GM23338 (cell line): ENCODE data around the gene NPAT. TPM values are rescaled to one million over a fixed set of nuclear protein-coding genes. Genes with fewer than 3 reads are reported as not detected.

Experiments
- ATAC-seq: fragments of 200-7000 bp; cut with Tn5 transposase; 3 replicates; pipeline ENCODE4 v1.9.1; 2020
- DNase-seq: peaks from one replicate; pipeline ENCODE4 v3.0.0-alpha.2; 2015; ENCODE audit warnings: low spot score
- H2AFZ ChIP-seq: fragments of 200-600 bp; sonication (generic); 2 replicates; pipeline ENCODE4 v1.8.0; 2016; ENCODE audit warnings: antibody characterized with exemption, mild to moderate bottlenecking, moderate library complexity
- H3F3A ChIP-seq: fragments of 200-600 bp; sonication (generic); replicated peaks from 2 replicates; pipeline ENCODE4 v1.8.0; 2017; ENCODE audit warnings: antibody characterized with exemption, mixed run types, low read depth
- H3K27ac ChIP-seq: fragments of 200-600 bp; sonication (generic); 2 replicates; pipeline ENCODE4 v1.6.1; 2016; ENCODE audit warnings: low read depth
- H3K27me3 ChIP-seq: fragments of 200-600 bp; sonication (generic); 2 replicates; pipeline ENCODE4 v1.8.0; 2016; ENCODE audit warnings: mild to moderate bottlenecking, mixed run types, moderate library complexity; ENCODE audit not compliant: insufficient read depth
- H3K36me3 ChIP-seq: fragments of 200-600 bp; sonication (generic); 2 replicates; pipeline ENCODE4 v1.8.0; 2016; ENCODE audit warnings: mild to moderate bottlenecking; ENCODE audit not compliant: insufficient read depth
- H3K4me1 ChIP-seq: fragments of 200-600 bp; sonication (generic); 2 replicates; pipeline ENCODE4 v1.8.0; 2016; ENCODE audit warnings: mild to moderate bottlenecking, moderate library complexity; ENCODE audit not compliant: insufficient read depth
- H3K4me2 ChIP-seq: fragments of 200-600 bp; sonication (generic); 2 replicates; pipeline ENCODE4 v1.7.1; 2017; ENCODE audit warnings: mixed run types
- H3K4me3 ChIP-seq: fragments of 200-600 bp; sonication (generic); 2 replicates; pipeline ENCODE4 v1.6.1; 2016; ENCODE audit warnings: mixed run types
- H3K79me2 ChIP-seq: fragments of 200-600 bp; sonication (generic); replicated peaks from 2 replicates; pipeline ENCODE4 v1.8.0; 2017; ENCODE audit warnings: mild to moderate bottlenecking; ENCODE audit not compliant: insufficient read depth
- H3K9me2 ChIP-seq: fragments of 200-600 bp; sonication (generic); 2 replicates; pipeline ENCODE4 v1.8.0; 2017; ENCODE audit not compliant: insufficient read depth
- H4K20me1 ChIP-seq: fragments of 200-600 bp; sonication (generic); replicated peaks from 2 replicates; pipeline ENCODE4 v1.8.0; 2017; ENCODE audit warnings: mild to moderate bottlenecking; ENCODE audit not compliant: insufficient read depth
- H3K27ac Mint-ChIP-seq: 2 replicates; pipeline ENCODE4 v1.8.0; 2020; ENCODE audit warnings: inconsistent platforms, mild to moderate bottlenecking, moderate library complexity, mixed read lengths
- H3K27me3 Mint-ChIP-seq: 3 replicates; pipeline ENCODE4 v1.8.0; 2022; ENCODE audit warnings: low read depth, mild to moderate bottlenecking, moderate library complexity, mixed read lengths, inconsistent platforms; ENCODE audit not compliant: insufficient read depth, poor library complexity
- H3K36me3 Mint-ChIP-seq: 3 replicates; pipeline ENCODE4 v1.8.0; 2021; ENCODE audit warnings: low read depth, mild to moderate bottlenecking, inconsistent platforms, moderate library complexity, mixed read lengths
- H3K4me1 Mint-ChIP-seq: 3 replicates; pipeline ENCODE4 v1.8.0; 2020; ENCODE audit warnings: mild to moderate bottlenecking, inconsistent platforms, mixed read lengths
- H3K4me3 Mint-ChIP-seq: 3 replicates; pipeline ENCODE4 v1.8.0; 2021; ENCODE audit warnings: moderate library complexity, mild to moderate bottlenecking, inconsistent platforms, mixed read lengths
- H3K9me3 Mint-ChIP-seq: 3 replicates; pipeline ENCODE4 v1.8.0; 2020; ENCODE audit warnings: moderate library complexity, mild to moderate bottlenecking, inconsistent platforms, mixed read lengths
- CREB1 ChIP-seq: fragments of 250-450 bp; sonication (Bioruptor Pico); IDR thresholded peaks from 2 replicates; pipeline ENCODE4 v1.5.0; 2020; ENCODE audit warnings: low read depth, mild to moderate bottlenecking, moderate library complexity
- EZH2 ChIP-seq: fragments of 200-600 bp; sonication (generic); IDR thresholded peaks from one replicate; pipeline ENCODE4 v1.8.0; 2017; ENCODE audit warnings: antibody characterized with exemption, mild to moderate bottlenecking, low read depth; ENCODE audit not compliant: unreplicated experiment
- EZH2phosphoT487 ChIP-seq: fragments of 200-600 bp; sonication (generic); IDR thresholded peaks from one replicate; pipeline ENCODE4 v1.8.1; 2018; ENCODE audit warnings: antibody characterized with exemption; ENCODE audit not compliant: unreplicated experiment
- JUNB ChIP-seq: IDR thresholded peaks from one replicate; pipeline ENCODE4 v1.6.1; 2016; ENCODE audit warnings: antibody characterized with exemption; ENCODE audit not compliant: unreplicated experiment
- POLR2AphosphoS5 ChIP-seq: IDR thresholded peaks from 2 replicates; pipeline ENCODE4 v1.6.1; 2016; ENCODE audit warnings: antibody characterized with exemption, low read depth
- STAT1 ChIP-seq: IDR thresholded peaks from one replicate; pipeline ENCODE4 v1.6.1; 2016; ENCODE audit warnings: antibody characterized with exemption; ENCODE audit not compliant: unreplicated experiment
- ZNF114 ChIP-seq: fragments of 250-450 bp; sonication (Bioruptor Pico); IDR thresholded peaks from 2 replicates; pipeline ENCODE4 v1.5.0; 2020; ENCODE audit warnings: mild to moderate bottlenecking, moderate library complexity
- polyA plus RNA-seq: library from polyadenylated mRNA; unstranded; fragments of >200 nt; fragmentation: Nextera tagmentation; extraction: Ambion mirVana; gene quantifications from 2 replicates; pipeline ENCODE4 v1.2.1, GENCODE V29; 2016
- total RNA-seq: library from RNA; depleted of rRNA; stranded (reverse); fragments of >200 nt; shearing (Covaris generic); gene quantifications from 2 replicates; pipeline ENCODE4 v1.2.3, GENCODE V29; 2014
- TF ChIP-seq, protein P1 (sequence below), 2 experiments: fragments of 200-600 bp in 1 of 2; sonication (generic) in 1 of 2; conservative IDR thresholded peaks; 2 replicates each; pipeline versions ENCODE4 v1.5.1 to v1.6.1; 2016 to 2017; ENCODE audit warnings: antibody characterized with exemption in 2 of 2, low read depth in 2 of 2, mild to moderate bottlenecking in 2 of 2, moderate library complexity in 1 of 2
- TF ChIP-seq, protein P2 (sequence below): IDR thresholded peaks from 2 replicates; pipeline ENCODE4 v1.6.1; 2016; ENCODE audit warnings: antibody characterized with exemption
- TF ChIP-seq, protein P3 (sequence below): fragments of 250-450 bp; sonication (Bioruptor Pico); IDR thresholded peaks from 2 replicates; pipeline ENCODE4 v1.5.0; 2020; ENCODE audit warnings: mild to moderate bottlenecking, moderate library complexity
- TF ChIP-seq, protein P4 (sequence below): IDR thresholded peaks from one replicate; pipeline ENCODE4 v1.6.1; 2018; ENCODE audit warnings: antibody characterized with exemption; ENCODE audit not compliant: unreplicated experiment

NPAT gene
- total and polyA plus RNA-seq, 2 experiments from 2014 or later = 24.2 to 25.1 TPM

DNA sequence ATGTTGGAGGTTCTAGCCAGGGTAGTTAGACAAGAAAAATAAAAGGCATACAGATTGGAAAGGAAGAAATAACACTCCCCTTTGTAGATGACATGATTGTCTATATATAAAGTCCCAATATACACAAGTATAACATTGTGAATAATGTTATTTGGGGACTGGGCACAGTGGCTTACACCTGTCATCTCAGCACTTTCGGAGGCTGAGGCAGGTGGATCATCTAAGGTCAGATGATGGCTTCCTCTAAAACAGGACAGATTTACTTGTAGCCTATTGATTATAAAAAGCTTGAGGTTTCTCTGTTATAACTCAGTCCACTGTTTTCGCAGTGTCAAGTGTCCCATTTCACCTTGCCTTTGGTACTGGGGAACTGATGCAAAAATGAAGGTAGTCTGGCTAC is 20.0 kb upstream of the NPAT start:
- Histone ChIP-seq H3K27me3 (no peaks in the 10 kb centered on the region), H3K36me3 (peaks cover 10% of the 10 kb centered on the region; the same call in 1 of the 2 replicates), H3F3A (no peaks in the 10 kb centered on the region), H3K4me3 (no peak overlapping the region), H3K4me1 (no peaks in the 10 kb centered on the region), H2AFZ (no peak overlapping the region), H4K20me1 (no peaks in the 10 kb centered on the region; the same call in 1 of the 2 replicates), H3K79me2 (no peaks in the 10 kb centered on the region), H3K4me2 (no peak overlapping the region), H3K27ac (no peak overlapping the region), H3K9me2 (no peaks in the 10 kb centered on the region)
- TF ChIP-seq CREB1 (CRISPR knock-in tag) (no peak), POLR2AphosphoS5 (no peak), EZH2phosphoT487 (no peak), ZNF114 (CRISPR knock-in tag) (no peak), JUNB (no peak), EZH2 (no peak), STAT1 (no peak)
- TF ChIP-seq, protein P1, sequence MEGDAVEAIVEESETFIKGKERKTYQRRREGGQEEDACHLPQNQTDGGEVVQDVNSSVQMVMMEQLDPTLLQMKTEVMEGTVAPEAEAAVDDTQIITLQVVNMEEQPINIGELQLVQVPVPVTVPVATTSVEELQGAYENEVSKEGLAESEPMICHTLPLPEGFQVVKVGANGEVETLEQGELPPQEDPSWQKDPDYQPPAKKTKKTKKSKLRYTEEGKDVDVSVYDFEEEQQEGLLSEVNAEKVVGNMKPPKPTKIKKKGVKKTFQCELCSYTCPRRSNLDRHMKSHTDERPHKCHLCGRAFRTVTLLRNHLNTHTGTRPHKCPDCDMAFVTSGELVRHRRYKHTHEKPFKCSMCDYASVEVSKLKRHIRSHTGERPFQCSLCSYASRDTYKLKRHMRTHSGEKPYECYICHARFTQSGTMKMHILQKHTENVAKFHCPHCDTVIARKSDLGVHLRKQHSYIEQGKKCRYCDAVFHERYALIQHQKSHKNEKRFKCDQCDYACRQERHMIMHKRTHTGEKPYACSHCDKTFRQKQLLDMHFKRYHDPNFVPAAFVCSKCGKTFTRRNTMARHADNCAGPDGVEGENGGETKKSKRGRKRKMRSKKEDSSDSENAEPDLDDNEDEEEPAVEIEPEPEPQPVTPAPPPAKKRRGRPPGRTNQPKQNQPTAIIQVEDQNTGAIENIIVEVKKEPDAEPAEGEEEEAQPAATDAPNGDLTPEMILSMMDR (conservative IDR thresholded peaks at IDR 0.05; ENCODE audit: low read depth in 2 of 2) = no peak
- TF ChIP-seq, protein P2, sequence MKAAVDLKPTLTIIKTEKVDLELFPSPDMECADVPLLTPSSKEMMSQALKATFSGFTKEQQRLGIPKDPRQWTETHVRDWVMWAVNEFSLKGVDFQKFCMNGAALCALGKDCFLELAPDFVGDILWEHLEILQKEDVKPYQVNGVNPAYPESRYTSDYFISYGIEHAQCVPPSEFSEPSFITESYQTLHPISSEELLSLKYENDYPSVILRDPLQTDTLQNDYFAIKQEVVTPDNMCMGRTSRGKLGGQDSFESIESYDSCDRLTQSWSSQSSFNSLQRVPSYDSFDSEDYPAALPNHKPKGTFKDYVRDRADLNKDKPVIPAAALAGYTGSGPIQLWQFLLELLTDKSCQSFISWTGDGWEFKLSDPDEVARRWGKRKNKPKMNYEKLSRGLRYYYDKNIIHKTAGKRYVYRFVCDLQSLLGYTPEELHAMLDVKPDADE = no peak
- TF ChIP-seq, protein P3, sequence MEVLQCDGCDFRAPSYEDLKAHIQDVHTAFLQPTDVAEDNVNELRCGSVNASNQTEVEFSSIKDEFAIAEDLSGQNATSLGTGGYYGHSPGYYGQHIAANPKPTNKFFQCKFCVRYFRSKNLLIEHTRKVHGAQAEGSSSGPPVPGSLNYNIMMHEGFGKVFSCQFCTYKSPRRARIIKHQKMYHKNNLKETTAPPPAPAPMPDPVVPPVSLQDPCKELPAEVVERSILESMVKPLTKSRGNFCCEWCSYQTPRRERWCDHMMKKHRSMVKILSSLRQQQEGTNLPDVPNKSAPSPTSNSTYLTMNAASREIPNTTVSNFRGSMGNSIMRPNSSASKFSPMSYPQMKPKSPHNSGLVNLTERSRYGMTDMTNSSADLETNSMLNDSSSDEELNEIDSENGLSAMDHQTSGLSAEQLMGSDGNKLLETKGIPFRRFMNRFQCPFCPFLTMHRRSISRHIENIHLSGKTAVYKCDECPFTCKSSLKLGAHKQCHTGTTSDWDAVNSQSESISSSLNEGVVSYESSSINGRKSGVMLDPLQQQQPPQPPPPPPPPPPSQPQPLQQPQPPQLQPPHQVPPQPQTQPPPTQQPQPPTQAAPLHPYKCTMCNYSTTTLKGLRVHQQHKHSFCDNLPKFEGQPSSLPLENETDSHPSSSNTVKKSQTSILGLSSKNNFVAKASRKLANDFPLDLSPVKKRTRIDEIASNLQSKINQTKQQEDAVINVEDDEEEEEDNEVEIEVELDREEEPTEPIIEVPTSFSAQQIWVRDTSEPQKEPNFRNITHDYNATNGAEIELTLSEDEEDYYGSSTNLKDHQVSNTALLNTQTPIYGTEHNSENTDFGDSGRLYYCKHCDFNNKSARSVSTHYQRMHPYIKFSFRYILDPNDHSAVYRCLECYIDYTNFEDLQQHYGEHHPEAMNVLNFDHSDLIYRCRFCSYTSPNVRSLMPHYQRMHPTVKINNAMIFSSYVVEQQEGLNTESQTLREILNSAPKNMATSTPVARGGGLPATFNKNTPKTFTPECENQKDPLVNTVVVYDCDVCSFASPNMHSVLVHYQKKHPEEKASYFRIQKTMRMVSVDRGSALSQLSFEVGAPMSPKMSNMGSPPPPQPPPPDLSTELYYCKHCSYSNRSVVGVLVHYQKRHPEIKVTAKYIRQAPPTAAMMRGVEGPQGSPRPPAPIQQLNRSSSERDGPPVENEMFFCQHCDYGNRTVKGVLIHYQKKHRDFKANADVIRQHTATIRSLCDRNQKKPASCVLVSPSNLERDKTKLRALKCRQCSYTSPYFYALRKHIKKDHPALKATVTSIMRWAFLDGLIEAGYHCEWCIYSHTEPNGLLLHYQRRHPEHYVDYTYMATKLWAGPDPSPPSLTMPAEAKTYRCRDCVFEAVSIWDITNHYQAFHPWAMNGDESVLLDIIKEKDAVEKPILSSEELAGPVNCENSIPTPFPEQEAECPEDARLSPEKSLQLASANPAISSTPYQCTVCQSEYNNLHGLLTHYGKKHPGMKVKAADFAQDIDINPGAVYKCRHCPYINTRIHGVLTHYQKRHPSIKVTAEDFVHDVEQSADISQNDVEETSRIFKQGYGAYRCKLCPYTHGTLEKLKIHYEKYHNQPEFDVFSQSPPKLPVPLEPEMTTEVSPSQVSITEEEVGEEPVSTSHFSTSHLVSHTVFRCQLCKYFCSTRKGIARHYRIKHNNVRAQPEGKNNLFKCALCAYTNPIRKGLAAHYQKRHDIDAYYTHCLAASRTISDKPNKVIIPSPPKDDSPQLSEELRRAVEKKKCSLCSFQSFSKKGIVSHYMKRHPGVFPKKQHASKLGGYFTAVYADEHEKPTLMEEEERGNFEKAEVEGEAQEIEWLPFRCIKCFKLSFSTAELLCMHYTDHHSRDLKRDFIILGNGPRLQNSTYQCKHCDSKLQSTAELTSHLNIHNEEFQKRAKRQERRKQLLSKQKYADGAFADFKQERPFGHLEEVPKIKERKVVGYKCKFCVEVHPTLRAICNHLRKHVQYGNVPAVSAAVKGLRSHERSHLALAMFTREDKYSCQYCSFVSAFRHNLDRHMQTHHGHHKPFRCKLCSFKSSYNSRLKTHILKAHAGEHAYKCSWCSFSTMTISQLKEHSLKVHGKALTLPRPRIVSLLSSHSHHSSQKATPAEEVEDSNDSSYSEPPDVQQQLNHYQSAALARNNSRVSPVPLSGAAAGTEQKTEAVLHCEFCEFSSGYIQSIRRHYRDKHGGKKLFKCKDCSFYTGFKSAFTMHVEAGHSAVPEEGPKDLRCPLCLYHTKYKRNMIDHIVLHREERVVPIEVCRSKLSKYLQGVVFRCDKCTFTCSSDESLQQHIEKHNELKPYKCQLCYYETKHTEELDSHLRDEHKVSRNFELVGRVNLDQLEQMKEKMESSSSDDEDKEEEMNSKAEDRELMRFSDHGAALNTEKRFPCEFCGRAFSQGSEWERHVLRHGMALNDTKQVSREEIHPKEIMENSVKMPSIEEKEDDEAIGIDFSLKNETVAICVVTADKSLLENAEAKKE (CRISPR knock-in tag) = no peak
- TF ChIP-seq, protein P4, sequence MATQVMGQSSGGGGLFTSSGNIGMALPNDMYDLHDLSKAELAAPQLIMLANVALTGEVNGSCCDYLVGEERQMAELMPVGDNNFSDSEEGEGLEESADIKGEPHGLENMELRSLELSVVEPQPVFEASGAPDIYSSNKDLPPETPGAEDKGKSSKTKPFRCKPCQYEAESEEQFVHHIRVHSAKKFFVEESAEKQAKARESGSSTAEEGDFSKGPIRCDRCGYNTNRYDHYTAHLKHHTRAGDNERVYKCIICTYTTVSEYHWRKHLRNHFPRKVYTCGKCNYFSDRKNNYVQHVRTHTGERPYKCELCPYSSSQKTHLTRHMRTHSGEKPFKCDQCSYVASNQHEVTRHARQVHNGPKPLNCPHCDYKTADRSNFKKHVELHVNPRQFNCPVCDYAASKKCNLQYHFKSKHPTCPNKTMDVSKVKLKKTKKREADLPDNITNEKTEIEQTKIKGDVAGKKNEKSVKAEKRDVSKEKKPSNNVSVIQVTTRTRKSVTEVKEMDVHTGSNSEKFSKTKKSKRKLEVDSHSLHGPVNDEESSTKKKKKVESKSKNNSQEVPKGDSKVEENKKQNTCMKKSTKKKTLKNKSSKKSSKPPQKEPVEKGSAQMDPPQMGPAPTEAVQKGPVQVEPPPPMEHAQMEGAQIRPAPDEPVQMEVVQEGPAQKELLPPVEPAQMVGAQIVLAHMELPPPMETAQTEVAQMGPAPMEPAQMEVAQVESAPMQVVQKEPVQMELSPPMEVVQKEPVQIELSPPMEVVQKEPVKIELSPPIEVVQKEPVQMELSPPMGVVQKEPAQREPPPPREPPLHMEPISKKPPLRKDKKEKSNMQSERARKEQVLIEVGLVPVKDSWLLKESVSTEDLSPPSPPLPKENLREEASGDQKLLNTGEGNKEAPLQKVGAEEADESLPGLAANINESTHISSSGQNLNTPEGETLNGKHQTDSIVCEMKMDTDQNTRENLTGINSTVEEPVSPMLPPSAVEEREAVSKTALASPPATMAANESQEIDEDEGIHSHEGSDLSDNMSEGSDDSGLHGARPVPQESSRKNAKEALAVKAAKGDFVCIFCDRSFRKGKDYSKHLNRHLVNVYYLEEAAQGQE = no peak
- Mint-ChIP-seq H3K4me1 (no peaks in the 10 kb centered on the region), H3K9me3 (no peaks in the 10 kb centered on the region), H3K27me3 (no peaks in the 10 kb centered on the region), H3K27ac (no peak overlapping the region), H3K36me3 (peaks cover 16% of the 10 kb centered on the region; the same call in 2 of the 3 replicates), H3K4me3 (no peak overlapping the region)
- ATAC-seq (no peak), DNase-seq (no peak)
